ENCODE measurements around the gene MAP9.
A peak's percentile ranks its signal among the peaks of the same experiment; 100 is the strongest.
"Not testable (repeated sequence)": the region's sequence is repeated elsewhere in the genome, so short reads cannot be mapped to it uniquely, and the experiment has no call there.

Gene MAP9

GRCh38 chr4:155353923-155354540 lies 22.7 kb downstream of the MAP9 start:
- peak in 25 of 56 donors; percentile 0 to 68 (median 6) for DNase-seq

- no peak for DNase-seq
Observed at GRCh38 chr4:155342142-155342541, 34.6 kb downstream of the MAP9 start.

GRCh38 chr4:155339999-155340398 lies 36.8 kb downstream of the MAP9 start:
- no peak for DNase-seq

GRCh38 chr4:155339588-155339987 lies 37.2 kb downstream of the MAP9 start:
- no peak for DNase-seq

GRCh38 chr4:155338196-155338595 lies 38.6 kb downstream of the MAP9 start:
- no peak for DNase-seq

GRCh38 chr4:155336242-155336641 lies 40.5 kb downstream of the MAP9 start:
- no peak for DNase-seq

- DNase-seq, result no peak
Observed at GRCh38 chr4:155331478-155331877, 45.3 kb downstream of the MAP9 start.

DNA sequence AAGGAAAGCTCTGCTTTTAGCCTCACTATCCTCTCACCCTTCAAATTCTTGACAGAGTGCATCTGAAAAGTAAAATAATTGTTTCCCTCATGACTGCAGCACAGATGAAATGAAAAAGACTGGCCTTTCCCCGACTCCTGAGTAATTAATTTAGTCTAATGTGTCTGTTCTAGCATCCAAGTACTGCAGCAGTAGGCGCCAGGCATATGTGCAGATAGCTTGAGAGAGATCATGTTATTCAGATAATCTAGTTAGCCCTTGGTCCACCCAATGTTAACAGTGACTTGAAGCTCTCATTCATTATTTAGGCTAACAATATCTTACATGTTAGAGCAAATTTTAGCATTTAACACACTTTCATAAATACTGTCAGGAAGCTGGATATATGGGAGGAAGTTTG lies 54.0 kb downstream of the MAP9 start:
- DNase-seq, result no peak

GRCh38 chr4:155321006-155321405 lies 55.8 kb downstream of the MAP9 start:
- DNase-seq, result no peak

DNA sequence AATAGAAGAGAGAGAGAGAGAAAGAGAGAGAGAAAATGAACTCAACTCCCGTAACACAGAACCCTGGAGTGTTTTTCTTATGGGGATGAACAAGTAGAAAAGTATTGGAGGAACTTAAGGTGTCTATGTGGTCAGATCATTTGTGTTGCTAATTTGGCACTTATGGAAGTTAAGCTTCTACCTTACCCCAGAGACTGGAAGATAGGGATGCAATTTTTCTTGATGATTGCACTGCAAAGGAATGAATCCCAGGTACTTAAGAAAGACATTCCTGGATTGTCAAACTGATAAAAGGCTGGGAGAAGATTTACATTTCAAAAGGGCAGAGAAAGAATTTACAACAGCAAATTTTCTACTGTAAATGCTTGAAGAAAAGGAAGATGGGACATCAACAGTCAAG lies 57.2 kb downstream of the MAP9 start:
- DNase-seq, result no peak

DNA sequence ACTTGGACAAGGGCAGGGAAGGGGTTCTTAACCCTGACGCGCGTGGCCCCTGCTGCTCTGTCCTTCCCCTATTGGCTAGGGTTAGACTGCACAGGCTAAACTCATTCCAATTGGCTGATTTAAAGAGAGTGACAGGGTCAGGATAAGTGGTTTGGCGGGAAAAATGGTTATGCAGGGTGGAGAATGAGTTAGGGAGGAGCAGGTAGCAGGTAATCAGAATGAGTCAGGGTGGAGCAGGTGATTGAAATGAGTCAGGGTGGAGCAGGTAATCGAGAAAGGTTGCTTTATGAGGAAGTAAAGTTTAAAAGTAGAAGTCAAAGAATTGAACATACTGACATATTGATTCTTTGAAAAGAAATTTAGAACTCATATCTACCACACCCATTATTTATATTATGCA lies 64.7 kb downstream of the MAP9 start:
- not testable (repeated sequence) for DNase-seq

DNA sequence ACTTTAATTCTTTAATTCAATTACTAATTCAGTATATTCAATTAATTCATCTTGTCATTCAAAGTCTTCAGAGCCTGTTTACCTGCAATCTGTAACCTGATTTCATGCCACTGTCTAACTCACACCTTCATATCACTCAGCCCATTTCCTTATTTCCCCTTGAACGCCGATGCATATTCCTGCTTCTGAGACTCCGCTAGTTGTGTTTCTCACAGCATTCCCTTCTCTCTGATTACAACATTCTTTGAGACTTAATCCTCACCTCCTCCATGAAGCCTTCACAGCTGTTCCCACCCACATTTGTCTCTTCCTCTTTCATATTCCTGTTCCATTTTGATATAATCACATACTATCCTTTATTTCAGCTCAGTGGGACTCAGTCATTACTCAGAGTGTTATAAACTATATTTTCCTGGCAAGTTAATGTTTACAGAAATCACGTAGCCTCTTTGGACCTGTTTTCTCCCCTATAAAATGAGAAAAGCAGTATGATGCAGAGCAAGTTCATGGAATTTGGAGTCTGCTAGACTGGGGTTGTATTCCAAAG lies 69.0 kb downstream of the MAP9 start:
- DNase-seq, result no peak

DNA sequence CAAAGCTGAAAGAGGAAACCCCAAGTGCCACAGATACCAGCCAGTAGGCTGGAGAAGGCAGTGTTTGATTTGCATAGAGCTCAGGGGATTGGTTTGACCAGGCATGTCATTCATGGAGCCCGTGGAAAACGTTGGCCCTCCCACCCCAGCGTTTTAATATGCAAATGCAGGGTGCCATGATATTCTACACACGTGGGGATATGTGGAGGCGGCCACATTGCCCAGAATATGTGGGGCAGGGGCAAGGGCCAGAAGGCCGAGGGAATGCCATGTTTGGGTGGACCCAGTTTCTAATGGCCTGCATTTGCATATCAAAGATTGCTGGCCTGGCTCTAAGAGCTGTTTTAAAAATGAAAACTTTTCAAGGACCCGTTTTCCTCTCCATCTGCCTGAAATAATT lies 71.1 kb downstream of the MAP9 start:
- DNase-seq, result no peak

DNA sequence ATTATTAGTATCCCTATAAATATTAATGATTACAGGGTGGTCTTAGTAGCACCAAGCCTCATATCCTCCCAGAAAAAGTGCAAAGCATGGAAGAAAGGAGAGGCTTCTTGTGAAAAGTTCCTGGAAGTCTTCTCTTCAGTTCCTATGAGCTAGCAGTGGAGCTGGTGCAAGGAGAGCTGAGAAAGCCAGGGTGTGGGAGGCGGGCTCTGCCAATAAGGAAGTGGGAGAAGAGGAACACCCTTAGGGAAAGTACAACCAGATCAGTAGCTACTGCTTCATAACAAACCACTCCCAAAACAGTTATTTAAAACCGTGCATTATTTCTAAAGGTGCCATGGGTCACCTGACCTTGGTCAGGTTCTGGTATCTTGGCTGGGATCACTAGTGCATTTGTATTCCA lies 72.4 kb downstream of the MAP9 start:
- DNase-seq, result no peak

GRCh38 chr4:155299103-155299502 lies 77.7 kb downstream of the MAP9 start:
- DNase-seq, result no peak

Data from nucleus accumbens (tissue), 56 donors.